ENCODE results near the gene WDR11.

- no peak for TF ChIP-seq CTCF (conservative IDR thresholded peaks at IDR 0.05; ENCODE audit: low read length)
- no peak for TF ChIP-seq EZH2phosphoT487 (IDR thresholded peaks at IDR 0.05; ENCODE audit: borderline replicate concordance, low read depth, low read length)
Measured at GRCh38 chr10:120943542-120943941, 92.4 kb downstream of the WDR11 start.

Measured in OCI-LY7 (cell line).